Karpas-422 (cell line): ENCODE measurements around the gene NKAIN2. TPM values are rescaled to one million over a fixed set of nuclear protein-coding genes. Genes with fewer than 3 reads are reported as not detected.
A peak's percentile ranks its signal among the peaks of the same experiment; 100 is the strongest.

Experiments
- DNase-seq: peaks from one replicate; pipeline ENCODE4 v3.0.0-alpha.2; 2015
- H2AFZ ChIP-seq: fragments of 200-600 bp; sonication (generic); 2 replicates; pipeline ENCODE4 v1.6.1; 2014; ENCODE audit warnings: antibody characterized with exemption, low read length, mixed read lengths
- H3K27ac ChIP-seq: fragments of 200-600 bp; sonication (generic); 2 replicates; pipeline ENCODE4 v1.5.1; 2014; ENCODE audit warnings: mild to moderate bottlenecking, low read length, moderate library complexity
- H3K27me3 ChIP-seq: fragments of 200-600 bp; sonication (generic); 2 replicates; pipeline ENCODE4 v1.6.1; 2014; ENCODE audit warnings: low read length, mixed read lengths
- H3K36me3 ChIP-seq: fragments of 200-600 bp; sonication (generic); 2 replicates; pipeline ENCODE4 v1.6.1; 2014; ENCODE audit warnings: low read length, mixed read lengths; ENCODE audit not compliant: insufficient read depth
- H3K4me1 ChIP-seq: fragments of 200-600 bp; sonication (generic); 2 replicates; pipeline ENCODE4 v1.6.1; 2014; ENCODE audit warnings: mild to moderate bottlenecking, low read length, mixed read lengths
- H3K4me2 ChIP-seq: fragments of 200-600 bp; sonication (generic); 2 replicates; pipeline ENCODE4 v1.6.1; 2014; ENCODE audit warnings: low read length, low read depth, mild to moderate bottlenecking; ENCODE audit not compliant: poor library complexity, severe bottlenecking
- H3K4me3 ChIP-seq: fragments of 200-600 bp; sonication (generic); 2 replicates; pipeline ENCODE4 v1.5.1; 2014; ENCODE audit warnings: mild to moderate bottlenecking, antibody characterized with exemption, low read length, mixed read lengths
- H3K79me2 ChIP-seq: fragments of 200-600 bp; sonication (generic); 2 replicates; pipeline ENCODE4 v1.6.1; 2014; ENCODE audit warnings: mild to moderate bottlenecking, low read length, mixed read lengths
- H3K9ac ChIP-seq: fragments of 200-600 bp; sonication (generic); 2 replicates; pipeline ENCODE4 v1.6.0; 2014; ENCODE audit warnings: low read length
- H3K9me2 ChIP-seq: fragments of 200-600 bp; sonication (generic), shearing (Covaris generic); replicated peaks from 2 replicates; pipeline ENCODE4 v1.6.0; 2014; ENCODE audit warnings: mild to moderate bottlenecking, low read length, moderate library complexity; ENCODE audit not compliant: insufficient read depth
- H3K9me3 ChIP-seq: fragments of 300-700, 200-600 bp; sonication (generic); 2 replicates; pipeline ENCODE4 v1.6.1; 2014; ENCODE audit warnings: low read length, mixed read lengths
- H4K20me1 ChIP-seq: fragments of 200-600 bp; sonication (generic); 2 replicates; pipeline ENCODE4 v1.6.1; 2014; ENCODE audit warnings: mild to moderate bottlenecking, antibody characterized with exemption, low read length, low read depth; ENCODE audit not compliant: insufficient read depth
- total RNA-seq: library from RNA; depleted of rRNA; stranded (reverse); fragments of >200 nt; shearing (Covaris generic); gene quantifications from 2 replicates; pipeline ENCODE4 v1.2.3, GENCODE V29; 2014; ENCODE audit warnings: low replicate concordance

NKAIN2 gene
- total RNA-seq, 1 experiment from 2014 or later = not detected

- H3K4me2 ChIP-seq = no peak overlapping the region
- DNase-seq = no peak
- H3K9me2 ChIP-seq = no peaks in the 10 kb centered on the region
These were observed 122.3 kb downstream of the NKAIN2 start for GRCh38 chr6:123925842-123926399.

GRCh38 chr6:123928529-123928928, 124.9 kb downstream of the NKAIN2 start:
- Histone ChIP-seq H3K27me3 (no peaks in the 10 kb centered on the region), H3K79me2 (no peaks in the 10 kb centered on the region), H2AFZ (no peak overlapping the region), H3K4me3 (no peak overlapping the region), H3K4me1 (no peaks in the 10 kb centered on the region), H3K27ac (no peak overlapping the region), H3K9me2 (no peaks in the 10 kb centered on the region), H3K9me3 (no peaks in the 10 kb centered on the region), H3K9ac (no peak overlapping the region), H4K20me1 (no peaks in the 10 kb centered on the region), H3K36me3 (no peaks in the 10 kb centered on the region), H3K4me2 (no peak overlapping the region)
- DNase-seq = no peak

More at GRCh38 chr6:123925842-123926399, 122.3 kb downstream of the NKAIN2 start:
- no peak overlapping the region for H3K9ac ChIP-seq
- no peak overlapping the region for H3K27ac ChIP-seq
- H3K79me2 ChIP-seq = no peaks in the 10 kb centered on the region
- H3K9me3 ChIP-seq = no peaks in the 10 kb centered on the region
- H3K4me1 ChIP-seq = no peaks in the 10 kb centered on the region
- H3K36me3 ChIP-seq = no peaks in the 10 kb centered on the region
- no peak overlapping the region for H2AFZ ChIP-seq
- no peak overlapping the region for H3K4me3 ChIP-seq
- no peaks in the 10 kb centered on the region for H3K27me3 ChIP-seq
- no peaks in the 10 kb centered on the region for H4K20me1 ChIP-seq

GRCh38 chr6:123931928-123932327, 128.3 kb downstream of the NKAIN2 start:
- no peak for DNase-seq
- peaks cover 3% of the 10 kb centered on the region; the same call in 1 of the 2 replicates for H3K9me3 ChIP-seq
- no peak overlapping the region for H3K27ac ChIP-seq
- no peak overlapping the region for H3K4me2 ChIP-seq
- H3K27me3 ChIP-seq = no peaks in the 10 kb centered on the region
- no peaks in the 10 kb centered on the region for H4K20me1 ChIP-seq
- no peak overlapping the region for H2AFZ ChIP-seq
- no peak overlapping the region for H3K4me3 ChIP-seq
- no peaks in the 10 kb centered on the region for H3K4me1 ChIP-seq
- no peaks in the 10 kb centered on the region for H3K36me3 ChIP-seq
- no peaks in the 10 kb centered on the region for H3K9me2 ChIP-seq
- no peak overlapping the region for H3K9ac ChIP-seq
- no peaks in the 10 kb centered on the region for H3K79me2 ChIP-seq

- no peak overlapping the region for H3K9ac ChIP-seq
- H4K20me1 ChIP-seq = no peaks in the 10 kb centered on the region
- H3K4me3 ChIP-seq = no peak overlapping the region
- no peaks in the 10 kb centered on the region for H3K9me2 ChIP-seq
- H3K79me2 ChIP-seq = no peaks in the 10 kb centered on the region
- H3K27ac ChIP-seq = no peak overlapping the region
- DNase-seq = no peak
- H3K36me3 ChIP-seq = no peaks in the 10 kb centered on the region
- peaks cover 7% of the 10 kb centered on the region; the same call in 1 of the 2 replicates for H3K9me3 ChIP-seq
- H3K4me2 ChIP-seq = no peak overlapping the region
- no peaks in the 10 kb centered on the region for H3K4me1 ChIP-seq
- no peaks in the 10 kb centered on the region for H3K27me3 ChIP-seq
- H2AFZ ChIP-seq = no peak overlapping the region
These were observed 136.9 kb downstream of the NKAIN2 start for GRCh38 chr6:123940551-123940950.

- H3K4me3 ChIP-seq = no peak overlapping the region
- no peaks in the 10 kb centered on the region for H3K4me1 ChIP-seq
- no peak for DNase-seq
- no peak overlapping the region for H2AFZ ChIP-seq
- H3K9me3 ChIP-seq = peaks cover 4% of the 10 kb centered on the region; the same call in 1 of the 2 replicates
- no peaks in the 10 kb centered on the region for H3K27me3 ChIP-seq
- no peak overlapping the region for H3K9ac ChIP-seq
- H3K27ac ChIP-seq = no peak overlapping the region
- H4K20me1 ChIP-seq = no peaks in the 10 kb centered on the region
- H3K9me2 ChIP-seq = no peaks in the 10 kb centered on the region
- no peaks in the 10 kb centered on the region for H3K36me3 ChIP-seq
- no peaks in the 10 kb centered on the region for H3K79me2 ChIP-seq
- H3K4me2 ChIP-seq = no peak overlapping the region
These were observed 138.2 kb downstream of the NKAIN2 start for GRCh38 chr6:123941855-123942254.

GRCh38 chr6:123945386-123945785, 141.7 kb downstream of the NKAIN2 start:
- Histone ChIP-seq H3K27ac (no peak overlapping the region), H4K20me1 (no peaks in the 10 kb centered on the region), H3K4me3 (no peak overlapping the region), H3K79me2 (no peaks in the 10 kb centered on the region), H3K4me2 (no peak overlapping the region), H2AFZ (0 out of 2 replicates have a peak overlapping the region, but pooled peaks have one; percentile 20), H3K9me2 (no peaks in the 10 kb centered on the region), H3K9ac (no peak overlapping the region), H3K9me3 (peaks cover 8% of the 10 kb centered on the region; the same call in 1 of the 2 replicates), H3K36me3 (no peaks in the 10 kb centered on the region), H3K27me3 (no peaks in the 10 kb centered on the region), H3K4me1 (no peaks in the 10 kb centered on the region)
- DNase-seq = no peak

GRCh38 chr6:123953920-123954319, 150.3 kb downstream of the NKAIN2 start:
- Histone ChIP-seq H3K9me2 (no peaks in the 10 kb centered on the region), H2AFZ (no peak overlapping the region), H3K4me3 (no peak overlapping the region), H3K9ac (no peak overlapping the region), H3K36me3 (no peaks in the 10 kb centered on the region), H3K79me2 (no peaks in the 10 kb centered on the region), H3K27me3 (no peaks in the 10 kb centered on the region), H3K9me3 (peaks cover 18% of the 10 kb centered on the region), H4K20me1 (no peaks in the 10 kb centered on the region), H3K4me1 (no peaks in the 10 kb centered on the region), H3K4me2 (no peak overlapping the region), H3K27ac (no peak overlapping the region)
- DNase-seq = no peak

- H3K9me2 ChIP-seq = no peaks in the 10 kb centered on the region
- no peak overlapping the region for H3K4me2 ChIP-seq
- H3K79me2 ChIP-seq = no peaks in the 10 kb centered on the region
- no peaks in the 10 kb centered on the region for H3K36me3 ChIP-seq
- H3K27ac ChIP-seq = no peak overlapping the region
- no peak overlapping the region for H2AFZ ChIP-seq
- no peak for DNase-seq
- H3K4me1 ChIP-seq = no peaks in the 10 kb centered on the region
- no peaks in the 10 kb centered on the region for H4K20me1 ChIP-seq
- H3K9me3 ChIP-seq = peaks cover 14% of the 10 kb centered on the region
- H3K27me3 ChIP-seq = no peaks in the 10 kb centered on the region
- no peak overlapping the region for H3K4me3 ChIP-seq
- H3K9ac ChIP-seq = no peak overlapping the region
These were observed 153.0 kb downstream of the NKAIN2 start for GRCh38 chr6:123956492-123957139.
